CD4-positive, alpha-beta T cell (primary cell): Measurements from ENCODE around the gene OLAH. TPM values are rescaled to one million over a fixed set of nuclear protein-coding genes. Genes with fewer than 3 reads are reported as not detected.

Experiments
- ATAC-seq: fragments of 200-7000 bp; cut with Tn5 transposase; one replicate; pipeline ENCODE4 v1.10.0; 2022; ENCODE audit warnings: mild to moderate bottlenecking; ENCODE audit not compliant: poor library complexity
- CTCF ChIA-PET: fragments of 350-600 bp; sonication (Branson Sonifier 250); formaldehyde crosslinking; loops from one replicate; lab custom pipeline; 2021; ENCODE audit warnings: antibody characterized with exemption, inconsistent platforms; lab: Charles Lee
- POLR2A ChIA-PET: fragments of 350-600 bp; sonication (Branson Sonifier 250); formaldehyde crosslinking; loops from one replicate; lab custom pipeline; 2021; ENCODE audit warnings: antibody characterized with exemption, inconsistent platforms; lab: Charles Lee
- DNase-seq, 14 experiments: peaks; one replicate each; pipeline ENCODE4 v3.0.0-alpha.2; 2013 to 2020; ENCODE audit warnings: mixed read lengths in 2 of 14
- H3K27ac ChIP-seq, 2 donors: one replicate each; pipeline versions ENCODE4 v1.5.1 to v1.7.0; 2013; ENCODE audit warnings: low read length in 2 of 2, low read depth in 1 of 2, mild to moderate bottlenecking in 1 of 2
- H3K27me3 ChIP-seq, 2 experiments: 1 replicate in 1 of 2; 2 replicates in 1 of 2; pipeline versions ENCODE4 v1.6.1 to v1.7.0; 2013; ENCODE audit warnings: low read length in 2 of 2, control low read depth in 1 of 2, mild to moderate bottlenecking in 1 of 2, moderate library complexity in 1 of 2; ENCODE audit not compliant: insufficient read depth in 2 of 2, control insufficient read depth in 1 of 2
- H3K36me3 ChIP-seq: one replicate; pipeline ENCODE4 v1.6.1; 2013; ENCODE audit warnings: low read length, control low read depth; ENCODE audit not compliant: insufficient read depth
- H3K4me1 ChIP-seq: one replicate; pipeline ENCODE4 v1.6.1; 2013; ENCODE audit warnings: low read length, control low read depth; ENCODE audit not compliant: insufficient read depth
- H3K4me3 ChIP-seq: one replicate; pipeline ENCODE4 v1.5.1; 2013; ENCODE audit warnings: mild to moderate bottlenecking, low read length, moderate library complexity
- H3K9me3 ChIP-seq, 2 experiments: 1 replicate in 1 of 2; 2 replicates in 1 of 2; pipeline versions ENCODE4 v1.6.1 to v1.7.0; 2013; ENCODE audit warnings: low read length in 2 of 2, mild to moderate bottlenecking in 2 of 2, control low read depth in 1 of 2, moderate library complexity in 1 of 2; ENCODE audit not compliant: control insufficient read depth in 1 of 2, insufficient read depth in 1 of 2
- H3K27ac Mint-ChIP-seq: one replicate; pipeline ENCODE4 v1.8.0; 2020; ENCODE audit warnings: mixed read lengths
- H3K27me3 Mint-ChIP-seq: one replicate; pipeline ENCODE4 v1.8.0; 2021; ENCODE audit warnings: mixed read lengths
- H3K36me3 Mint-ChIP-seq: one replicate; pipeline ENCODE4 v1.8.0; 2021; ENCODE audit warnings: low read depth, mixed read lengths
- H3K4me1 Mint-ChIP-seq: one replicate; pipeline ENCODE4 v1.8.0; 2021; ENCODE audit warnings: low read depth, mixed read lengths
- H3K4me3 Mint-ChIP-seq: one replicate; pipeline ENCODE4 v1.8.0; 2020; ENCODE audit warnings: mild to moderate bottlenecking, mixed read lengths
- H3K9me3 Mint-ChIP-seq: one replicate; pipeline ENCODE4 v1.8.0; 2020; ENCODE audit warnings: mixed read lengths
- intact Hi-C, 2 experiments: fragments of 100-400 bp; cut with DNase I in 1 of 2; cut with micrococcal nuclease in 1 of 2; formaldehyde crosslinking; loops; one replicate each; pipeline versions ENCODE4 v1.15.1 to v1.9.0; 2023 to 2025; cut with DNase I, micrococcal nuclease
- total RNA-seq, 174 experiments: library from RNA in 2 of 174; stranded (reverse) in 2 of 174; gene quantifications; one replicate each; pipeline ENCODE4 v1.2.3 and lab custom pipeline; 2021 to 2026
- TF ChIP-seq, protein P1 (sequence below): fragments of 200-600 bp; IDR thresholded peaks from one replicate; pipeline ENCODE4 v1.8.0; 2022; ENCODE audit warnings: antibody characterized with exemption, mild to moderate bottlenecking

Gene OLAH
- total RNA-seq, 2 experiments from 2014 or later = 0.22 to 0.34 TPM

DNA sequence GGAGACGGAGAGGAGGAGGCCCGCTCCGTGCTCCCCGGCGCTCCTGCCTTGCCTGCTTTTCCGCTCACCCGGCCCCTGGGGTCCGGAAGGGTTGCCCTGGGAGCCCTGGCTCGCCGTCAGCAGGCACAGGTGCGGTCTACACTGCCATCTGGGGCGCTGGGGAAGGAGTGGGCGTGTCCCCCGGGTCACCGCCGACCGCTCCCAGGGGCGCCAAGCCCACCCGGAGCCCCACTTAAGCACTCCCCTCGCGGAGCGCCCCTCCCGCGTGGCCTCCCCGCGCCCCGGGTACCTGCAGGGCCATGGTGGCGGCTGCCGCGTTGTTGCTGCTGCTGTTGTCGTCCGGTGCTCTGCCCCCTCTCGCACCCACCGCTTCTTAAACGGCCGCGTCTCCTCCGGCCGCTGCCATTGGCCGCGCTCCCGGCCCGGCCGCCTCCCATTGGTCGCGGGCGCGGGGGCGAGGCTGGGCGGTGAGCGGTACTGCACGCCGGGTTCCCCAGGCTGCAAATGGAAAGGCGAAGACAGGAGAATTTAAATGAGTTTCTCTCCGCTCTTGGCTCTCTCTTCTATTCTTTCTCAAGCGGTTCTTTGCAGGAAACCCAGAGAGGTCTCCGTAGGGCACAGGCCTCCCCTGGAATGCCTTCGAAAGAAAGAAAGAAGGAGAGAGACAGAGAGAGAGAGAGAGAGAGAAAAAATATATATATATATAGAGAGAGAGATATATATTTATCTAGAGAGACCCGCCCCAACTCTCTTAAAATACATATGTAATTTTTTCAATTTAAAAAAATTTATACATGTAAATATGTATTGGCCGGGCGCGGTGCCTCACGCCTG, 44.9 kb downstream of the OLAH start, which contains the start of gene ACBD7:
Gene ACBD7 (minus strand): TSS at position 349 of the 834 bp plus-strand sequence. CDS start 48 bp downstream, at position 301.
- Mint-ChIP-seq H3K4me3 (peak within 1 kb of the TSS; percentile 81), H3K27me3 (no peaks in the 10 kb centered on the region), H3K9me3 (no peaks in the 10 kb centered on the region), H3K36me3 (no peaks in the 10 kb centered on the region), H3K27ac (no peak within 1 kb of the TSS), H3K4me1 (peaks cover 21% of the 10 kb centered on the region)
- no peaks in the 10 kb centered on the region for H3K9me3 ChIP-seq
- H3K4me3 ChIP-seq = peak within 1 kb of the TSS; percentile 55
- peak; percentile 60 to 90 (median 72) for DNase-seq
- POLR2A ChIA-PET = no interaction called here
- intact Hi-C loops = loop anchor here in 1 of 2 experiments (1.0 to 10.0 kb wide), 3 partner anchors 9 to 894 kb away; partner anchors contain the start of gene RPP38
- no peaks in the 10 kb centered on the region for H3K27me3 ChIP-seq
- peaks cover 13% of the 10 kb centered on the region for H3K4me1 ChIP-seq
- H3K27ac ChIP-seq = no peak within 1 kb of the TSS
- H3K36me3 ChIP-seq = no peaks in the 10 kb centered on the region
- TF ChIP-seq, protein P1, sequence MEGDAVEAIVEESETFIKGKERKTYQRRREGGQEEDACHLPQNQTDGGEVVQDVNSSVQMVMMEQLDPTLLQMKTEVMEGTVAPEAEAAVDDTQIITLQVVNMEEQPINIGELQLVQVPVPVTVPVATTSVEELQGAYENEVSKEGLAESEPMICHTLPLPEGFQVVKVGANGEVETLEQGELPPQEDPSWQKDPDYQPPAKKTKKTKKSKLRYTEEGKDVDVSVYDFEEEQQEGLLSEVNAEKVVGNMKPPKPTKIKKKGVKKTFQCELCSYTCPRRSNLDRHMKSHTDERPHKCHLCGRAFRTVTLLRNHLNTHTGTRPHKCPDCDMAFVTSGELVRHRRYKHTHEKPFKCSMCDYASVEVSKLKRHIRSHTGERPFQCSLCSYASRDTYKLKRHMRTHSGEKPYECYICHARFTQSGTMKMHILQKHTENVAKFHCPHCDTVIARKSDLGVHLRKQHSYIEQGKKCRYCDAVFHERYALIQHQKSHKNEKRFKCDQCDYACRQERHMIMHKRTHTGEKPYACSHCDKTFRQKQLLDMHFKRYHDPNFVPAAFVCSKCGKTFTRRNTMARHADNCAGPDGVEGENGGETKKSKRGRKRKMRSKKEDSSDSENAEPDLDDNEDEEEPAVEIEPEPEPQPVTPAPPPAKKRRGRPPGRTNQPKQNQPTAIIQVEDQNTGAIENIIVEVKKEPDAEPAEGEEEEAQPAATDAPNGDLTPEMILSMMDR = peak; percentile 58
- CTCF ChIA-PET = no interaction called here
- peak; percentile 83 for ATAC-seq

DNA sequence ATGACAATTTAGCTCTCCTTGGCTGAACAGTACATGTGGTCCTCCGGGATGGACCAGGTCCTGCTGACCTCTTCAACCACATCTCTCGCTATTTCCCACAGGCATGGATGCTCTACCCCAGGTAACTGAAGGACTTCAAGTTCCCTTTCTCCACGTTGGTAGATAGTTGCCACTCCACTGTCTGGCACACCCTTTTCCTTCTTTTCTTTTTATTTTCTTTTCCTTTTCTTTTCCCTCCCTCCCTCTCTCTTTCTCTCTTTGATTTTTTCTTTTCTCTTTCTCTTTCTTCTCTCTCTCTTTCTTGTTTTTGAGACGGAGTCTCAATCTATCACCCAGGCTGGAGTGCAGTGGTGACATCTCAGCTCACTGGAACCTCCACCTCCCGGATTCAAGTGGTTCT, 47.7 kb downstream of the OLAH start:
- Mint-ChIP-seq H3K36me3 (no peaks in the 10 kb centered on the region), H3K4me1 (peaks cover 6% of the 10 kb centered on the region), H3K27ac (no peak overlapping the region), H3K4me3 (no peak overlapping the region), H3K27me3 (no peaks in the 10 kb centered on the region), H3K9me3 (no peaks in the 10 kb centered on the region)
- POLR2A ChIA-PET = no interaction called here
- H3K27ac ChIP-seq = no peak overlapping the region
- no peaks in the 10 kb centered on the region for H3K36me3 ChIP-seq
- no peak overlapping the region for H3K4me3 ChIP-seq
- CTCF ChIA-PET = no interaction called here
- no peaks in the 10 kb centered on the region for H3K27me3 ChIP-seq
- TF ChIP-seq, protein P1 = no peak
- ATAC-seq = no peak
- no peak for DNase-seq
- peaks cover 15% of the 10 kb centered on the region for H3K4me1 ChIP-seq
- no peaks in the 10 kb centered on the region for H3K9me3 ChIP-seq
- intact Hi-C loops = loop anchor here in 1 of 2 experiments (10.0 kb wide), 2 partner anchors 257 to 1297 kb away; partner anchors contain the start of genes CDNF, HSPA14 and MSANTD7

DNA sequence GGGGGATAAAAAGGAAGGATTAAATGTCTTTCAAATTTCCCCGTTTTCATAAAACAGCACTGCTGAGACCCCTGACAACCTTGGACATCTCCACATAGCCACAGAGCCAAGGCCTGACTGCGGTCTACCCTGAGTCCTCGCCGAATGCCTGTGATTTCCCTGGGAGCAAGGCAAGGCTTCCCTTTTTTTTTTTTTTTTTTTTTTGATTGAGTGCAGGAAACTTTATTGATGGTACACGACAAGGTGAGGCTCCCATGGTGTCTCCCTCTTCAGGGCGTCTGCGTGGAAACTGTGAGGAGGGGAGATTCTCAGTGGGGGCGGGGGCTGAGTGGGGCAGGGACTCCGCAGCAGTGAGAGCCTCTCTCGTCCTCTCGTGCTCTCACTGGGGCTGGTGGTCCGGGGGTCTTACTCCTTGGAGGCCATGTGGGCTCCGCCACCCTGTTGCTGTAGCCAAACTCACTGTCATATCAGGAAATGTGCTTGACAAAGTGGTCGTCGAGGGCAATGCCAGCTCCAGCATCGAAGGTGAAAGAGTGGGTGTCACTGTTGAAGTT, 49.2 kb downstream of the OLAH start:
- Mint-ChIP-seq H3K36me3 (peaks cover 6% of the 10 kb centered on the region), H3K9me3 (no peaks in the 10 kb centered on the region), H3K27me3 (no peaks in the 10 kb centered on the region), H3K4me3 (no peak overlapping the region), H3K27ac (no peak overlapping the region), H3K4me1 (peaks cover 17% of the 10 kb centered on the region)
- POLR2A ChIA-PET = no interaction called here
- intact Hi-C loops = loop anchor here in 1 of 2 experiments (10.0 kb wide), 2 partner anchors 258 to 1298 kb away; partner anchors contain the start of genes CDNF, HSPA14 and MSANTD7
- Histone ChIP-seq H3K27ac (no peak overlapping the region), H3K4me3 (no peak overlapping the region), H3K4me1 (peaks cover 24% of the 10 kb centered on the region), H3K36me3 (no peaks in the 10 kb centered on the region), H3K9me3 (no peaks in the 10 kb centered on the region), H3K27me3 (no peaks in the 10 kb centered on the region)
- ATAC-seq = no peak
- no peak for DNase-seq
- CTCF ChIA-PET = no interaction called here
- TF ChIP-seq, protein P1 = no peak
